Measurements from ENCODE around the gene SLC13A1.

GRCh38 chr7:123079021-123079420 is 120.7 kb downstream of the SLC13A1 start:
- TF ChIP-seq SUZ12 (IDR thresholded peaks at IDR 0.05; ENCODE audit: extremely low read depth, insufficient read depth, insufficient read length) = no peak
- no peak for TF ChIP-seq ZNF274 (IDR thresholded peaks at IDR 0.05; ENCODE audit: low read depth, low read length)
